GM18861 (cell line): Measurements from ENCODE around the gene BEND7.
"Not testable (repeated sequence)": the region's sequence is repeated elsewhere in the genome, so short reads cannot be mapped to it uniquely, and the experiment has no call there.

Experiments
- ATAC-seq: cut with Tn5 transposase; IDR thresholded peaks from one replicate; pipeline ENCODE4 v1.9.1; 2021; ENCODE audit not compliant: unreplicated experiment

Gene BEND7, protein sequence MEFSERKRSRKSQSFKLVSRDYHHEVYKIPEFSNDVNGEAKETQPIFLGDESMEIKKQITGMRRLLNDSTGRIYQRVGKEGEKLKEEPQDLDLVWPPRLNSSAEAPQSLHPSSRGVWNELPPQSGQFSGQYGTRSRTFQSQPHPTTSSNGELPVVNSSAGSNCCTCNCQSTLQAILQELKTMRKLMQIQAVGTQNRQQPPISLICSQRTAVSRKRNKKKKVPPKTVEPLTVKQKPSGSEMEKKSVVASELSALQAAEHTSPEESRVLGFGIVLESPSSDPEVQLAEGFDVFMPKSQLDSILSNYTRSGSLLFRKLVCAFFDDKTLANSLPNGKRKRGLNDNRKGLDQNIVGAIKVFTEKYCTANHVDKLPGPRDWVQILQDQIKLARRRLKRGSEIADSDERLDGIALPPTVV

DNA sequence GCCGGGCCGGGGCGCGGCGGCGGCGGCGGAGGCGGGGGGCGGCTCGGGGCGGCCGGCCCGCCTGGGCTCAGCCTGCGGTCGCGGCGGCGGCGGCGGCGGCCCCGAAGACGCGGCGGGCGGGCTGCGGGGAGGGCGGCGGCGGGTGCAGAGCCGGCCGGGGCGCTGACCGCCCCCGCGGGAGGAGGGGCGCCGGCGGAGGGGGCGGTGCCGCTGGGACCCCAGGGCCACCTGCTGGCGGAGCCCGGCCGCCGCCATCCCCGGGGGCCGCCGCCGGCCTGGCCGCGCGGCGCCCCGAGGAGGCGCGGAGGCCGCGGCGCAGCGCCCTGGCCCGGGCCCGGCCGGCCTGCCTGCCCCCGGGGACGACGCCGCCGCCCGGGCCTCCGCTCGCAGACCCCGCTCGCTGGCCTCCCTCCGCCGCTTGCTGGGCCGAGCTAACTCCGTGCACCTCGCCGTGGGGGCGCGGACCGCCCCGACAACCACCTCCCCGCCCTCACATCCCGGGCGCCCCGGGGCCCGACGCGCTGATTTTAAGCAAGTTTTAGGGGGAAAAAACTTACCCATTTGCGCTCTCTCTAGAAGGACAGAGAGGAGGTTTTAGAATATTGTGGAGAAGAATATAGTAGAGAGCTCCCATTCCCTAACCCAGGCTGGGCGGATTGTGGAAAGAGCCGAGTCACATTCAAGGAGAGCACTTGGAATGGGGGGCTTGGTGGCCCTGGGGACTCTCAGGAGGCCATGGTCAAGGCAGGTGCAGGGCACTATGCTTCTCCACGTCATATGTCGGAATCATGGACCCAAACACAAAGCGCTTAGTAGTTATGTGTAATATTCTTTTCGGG is at the start of gene BEND7:
BEND7 (minus strand) TSS at position 140 of the 839 bp plus-strand sequence. CDS start 481 bp downstream, outside the sequence.
- no peak for ATAC-seq

DNA sequence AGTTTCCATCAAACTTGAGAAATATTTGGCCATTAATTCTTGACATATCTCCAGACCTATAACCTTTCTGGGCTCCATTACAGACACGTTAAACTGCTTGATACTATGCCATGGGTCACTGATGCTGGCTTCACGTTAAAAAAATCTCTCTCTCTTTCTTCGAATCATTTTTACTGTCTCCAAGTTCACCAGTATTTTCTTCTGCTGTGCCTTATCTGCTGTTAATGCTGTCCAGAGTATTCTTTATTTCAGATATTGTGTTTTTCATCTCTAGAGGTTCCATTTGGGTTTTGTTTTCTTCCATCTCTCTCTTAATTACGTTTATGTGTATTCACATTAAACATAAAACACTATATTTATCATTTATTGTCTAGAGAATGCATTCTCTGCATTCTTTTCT is 45.1 kb upstream of the BEND7 start:
- ATAC-seq = no peak

DNA sequence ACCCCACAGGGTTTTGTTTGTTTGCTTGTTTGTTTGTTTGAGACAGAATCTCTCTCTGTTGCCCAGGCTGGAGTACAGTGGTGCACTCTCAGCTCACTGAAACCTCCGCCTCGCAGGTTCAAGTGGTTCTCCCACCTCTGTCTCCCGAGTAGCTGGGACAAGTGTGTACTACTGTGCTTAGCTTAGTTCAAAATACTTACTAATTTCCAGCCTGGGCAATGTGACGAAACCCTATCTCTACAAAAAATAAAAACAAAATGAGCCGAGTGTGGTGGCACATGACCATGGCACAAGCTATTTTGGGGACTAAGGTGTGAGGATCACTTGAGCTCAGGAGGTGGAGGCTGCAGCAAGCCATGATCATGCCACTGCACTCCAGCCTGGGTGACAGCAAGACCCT is 42.7 kb upstream of the BEND7 start:
- no peak for ATAC-seq

DNA sequence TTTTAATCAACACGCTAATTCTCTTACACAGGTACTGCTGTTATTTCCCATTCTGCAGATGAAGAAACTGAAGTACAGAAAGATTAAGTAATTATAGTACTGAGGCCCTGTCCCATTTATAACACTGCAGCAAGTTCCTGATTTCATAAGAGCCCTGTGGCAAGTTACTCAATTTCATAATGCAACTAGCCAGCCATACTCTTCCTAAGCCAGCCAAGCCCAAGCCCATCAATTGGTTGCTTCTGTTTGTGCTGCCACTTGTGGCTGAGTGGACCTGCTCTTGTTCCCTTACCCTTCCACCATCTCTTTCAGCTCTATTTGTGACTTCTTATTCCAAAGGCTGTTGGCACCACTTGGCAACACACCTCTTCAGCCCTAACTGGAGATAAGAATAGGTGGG is 38.2 kb upstream of the BEND7 start:
- ATAC-seq = no peak

DNA sequence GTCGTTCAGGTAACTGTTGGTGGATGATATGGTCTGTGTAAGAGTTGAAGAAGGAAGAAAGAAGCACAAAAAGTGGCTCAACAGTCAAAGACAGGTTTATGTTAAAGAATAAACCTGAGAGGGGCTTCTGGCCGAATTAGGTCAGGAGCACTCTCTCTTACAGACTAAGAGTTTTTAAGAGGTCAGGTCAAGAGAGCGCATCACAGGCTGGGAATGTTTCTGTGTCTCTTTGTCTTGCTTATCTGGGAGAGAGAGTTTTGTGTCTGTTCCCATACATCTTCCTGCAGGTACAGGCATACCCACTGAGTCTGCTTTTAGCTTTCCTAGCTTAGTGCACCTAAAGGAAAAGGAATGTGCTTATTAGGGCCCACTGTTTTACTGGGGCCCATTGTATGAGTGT is 35.8 kb upstream of the BEND7 start:
- ATAC-seq = no peak

DNA sequence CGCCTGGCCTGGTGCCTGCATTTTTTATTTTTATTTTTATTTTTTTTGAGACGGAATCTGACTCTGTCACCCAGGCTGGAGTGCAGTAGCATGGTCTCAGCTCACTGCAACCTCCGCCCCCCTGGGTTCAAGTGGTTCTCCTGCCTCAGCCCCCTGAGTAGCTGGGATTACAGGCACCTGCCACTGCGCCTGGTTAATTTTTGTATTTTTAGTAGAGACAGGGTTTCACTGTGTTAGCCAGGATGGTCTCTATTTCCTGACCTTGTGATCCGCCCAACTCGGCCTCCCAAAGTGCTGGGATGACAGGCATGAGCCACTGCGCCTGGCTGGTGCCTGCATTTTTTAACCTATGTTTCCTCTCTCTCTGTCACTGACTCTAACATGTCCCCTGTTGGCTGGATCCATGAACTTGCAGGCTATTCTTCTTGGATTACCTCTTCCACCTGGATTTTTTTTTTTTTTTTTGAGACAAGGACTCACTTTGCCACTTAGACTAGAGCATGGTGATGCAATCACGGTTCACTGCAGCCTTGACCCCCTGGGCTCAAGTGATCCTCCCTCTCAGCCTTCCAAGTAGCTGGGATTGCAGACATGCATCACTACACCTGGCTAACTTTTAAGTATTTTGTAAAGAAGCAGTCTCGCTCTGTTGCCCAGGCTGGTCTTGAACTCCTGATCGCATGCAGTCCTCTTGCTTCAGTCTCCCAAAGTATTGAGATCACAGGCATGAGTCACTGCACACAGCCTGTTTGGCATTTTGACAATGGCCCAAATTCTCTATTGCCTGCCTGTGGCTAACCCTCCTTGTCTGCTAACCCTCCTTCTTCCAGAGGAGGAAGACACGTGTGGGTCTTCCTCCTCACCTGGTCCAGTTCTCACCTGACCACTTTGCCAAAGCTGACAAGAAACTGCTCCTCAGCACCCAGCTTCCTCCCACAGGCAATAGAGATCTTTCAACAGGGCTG is 34.9 kb upstream of the BEND7 start:
- no peak for ATAC-seq

DNA sequence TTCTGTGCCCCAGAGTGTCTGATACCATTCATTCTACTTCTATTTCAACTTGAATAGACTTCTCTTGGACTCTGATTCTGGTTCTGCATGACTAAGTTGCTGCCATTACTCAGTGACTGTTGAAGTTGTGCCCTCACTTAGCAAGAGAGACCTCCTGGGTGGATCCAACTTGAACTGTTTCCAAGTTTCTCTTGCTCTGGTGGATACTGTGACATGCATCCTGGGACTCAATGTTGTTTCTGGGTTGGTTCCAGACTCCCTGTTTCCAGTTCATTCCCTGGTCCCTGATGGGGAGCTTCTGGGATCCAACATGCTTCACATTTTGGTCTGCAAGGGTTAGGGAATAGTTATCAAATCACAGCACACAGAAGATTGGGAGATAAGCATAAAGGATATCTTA is 31.8 kb upstream of the BEND7 start:
- ATAC-seq = no peak

DNA sequence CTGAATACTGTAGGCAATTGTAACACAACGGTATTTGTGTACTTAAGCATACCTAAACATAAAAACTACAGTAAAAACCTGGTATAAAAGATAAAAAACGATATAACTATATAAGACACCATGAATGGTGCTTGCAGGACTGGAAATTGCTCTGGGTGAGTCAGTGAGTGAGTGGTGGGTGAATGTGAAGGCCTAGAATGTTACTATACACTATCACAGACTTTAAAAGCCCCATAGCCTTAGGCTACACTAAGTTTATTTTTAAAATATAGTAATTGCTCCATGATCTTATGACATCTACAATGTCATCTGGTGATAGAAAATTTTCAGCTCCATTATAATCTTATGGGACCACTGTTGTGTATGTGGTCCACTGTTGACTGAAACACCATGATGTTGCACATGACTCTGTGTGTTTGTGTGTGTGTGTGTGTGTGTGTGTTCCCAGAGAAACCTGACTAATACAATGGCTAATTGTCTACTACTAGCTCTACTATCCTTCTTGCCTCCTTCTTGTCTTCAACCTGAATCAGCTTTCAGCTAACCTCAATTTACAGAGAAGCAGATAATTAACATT is 30.4 kb upstream of the BEND7 start:
- no peak for ATAC-seq

DNA sequence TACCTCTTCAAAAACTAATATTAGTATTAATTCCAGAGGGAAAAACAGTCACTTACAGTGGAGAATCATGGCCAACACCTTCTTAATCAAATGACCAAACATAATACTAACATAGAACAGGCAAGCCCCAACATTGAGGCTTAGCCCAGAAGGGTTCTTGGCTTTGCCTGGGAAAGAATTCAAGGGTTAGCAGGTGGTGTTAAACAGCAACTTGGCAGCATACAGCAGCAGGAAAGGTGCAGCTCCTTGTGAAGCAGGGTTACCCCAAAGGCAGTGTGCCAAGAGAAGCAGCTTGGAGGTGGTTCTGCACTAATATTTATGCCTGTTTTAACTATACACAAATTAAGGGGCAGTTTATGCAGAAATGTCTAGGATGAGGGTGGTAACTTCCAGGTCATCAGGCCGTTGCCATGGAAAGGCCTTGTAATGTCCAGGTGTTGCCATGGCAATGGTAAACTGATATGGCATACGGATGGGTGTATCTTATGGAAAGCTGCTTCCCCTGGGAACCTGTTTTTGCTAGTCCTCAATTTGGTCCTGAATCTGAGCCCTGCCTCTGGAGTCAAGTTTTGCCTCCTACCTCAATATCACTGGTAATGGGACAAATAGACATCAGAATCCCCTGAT is 27.2 kb upstream of the BEND7 start:
- ATAC-seq = no peak

DNA sequence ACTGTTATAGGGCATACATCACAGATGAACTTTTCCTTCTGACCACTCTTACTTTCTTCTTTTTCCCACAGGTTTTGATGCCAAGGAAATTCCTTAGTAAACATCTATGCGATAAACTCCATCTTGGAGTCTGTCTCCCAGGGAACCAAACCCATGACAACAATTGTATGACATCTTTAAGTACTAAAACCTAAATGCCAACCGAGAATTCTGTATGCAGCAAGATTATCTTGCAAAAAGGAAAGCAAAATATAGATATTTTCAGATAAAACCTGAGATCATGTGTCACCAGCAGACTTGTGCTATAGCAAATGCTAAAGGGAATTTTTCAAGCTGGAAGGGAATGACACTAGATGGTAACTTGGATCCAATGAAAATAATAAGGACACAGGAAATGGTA is 22.0 kb upstream of the BEND7 start:
- ATAC-seq = no peak

DNA sequence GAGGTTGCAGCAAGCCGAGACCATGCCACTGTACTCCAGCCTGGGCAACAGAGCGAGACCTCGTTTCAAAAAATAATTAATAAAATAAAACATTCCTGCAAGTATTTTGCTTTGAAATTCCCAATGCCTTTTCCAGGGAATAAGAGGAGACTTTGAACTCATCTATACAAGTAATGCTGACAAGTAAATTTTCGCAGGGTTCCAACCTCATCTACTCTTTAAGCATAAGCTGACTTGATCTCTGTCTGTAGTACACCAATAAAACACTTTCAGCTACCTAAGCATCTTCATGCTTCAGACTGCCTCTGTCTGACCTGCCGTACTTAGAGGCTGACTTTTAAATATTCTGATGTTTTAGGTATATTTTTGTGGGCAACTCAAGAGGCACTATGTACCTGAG is 13.7 kb upstream of the BEND7 start:
- no peak for ATAC-seq

DNA sequence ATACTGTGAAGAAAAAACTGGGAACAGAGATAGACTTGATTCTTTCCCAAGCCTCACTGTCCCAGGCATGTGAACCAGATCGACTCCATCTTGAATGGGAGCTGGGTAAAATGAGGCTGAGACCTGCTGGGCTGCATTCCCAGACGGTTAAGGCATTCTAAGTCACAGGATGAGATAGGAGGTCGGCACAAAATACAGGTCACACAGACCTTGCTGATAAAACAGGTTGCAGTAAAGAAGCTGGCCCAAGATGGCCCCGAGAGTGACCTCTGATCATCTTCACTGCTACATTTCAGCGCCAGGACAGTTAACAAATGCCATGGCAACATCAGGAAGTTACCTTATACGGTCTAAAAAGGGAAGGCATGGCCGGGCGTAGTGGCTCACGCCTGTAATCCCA is 9.2 kb upstream of the BEND7 start:
- ATAC-seq = not testable (repeated sequence)

DNA sequence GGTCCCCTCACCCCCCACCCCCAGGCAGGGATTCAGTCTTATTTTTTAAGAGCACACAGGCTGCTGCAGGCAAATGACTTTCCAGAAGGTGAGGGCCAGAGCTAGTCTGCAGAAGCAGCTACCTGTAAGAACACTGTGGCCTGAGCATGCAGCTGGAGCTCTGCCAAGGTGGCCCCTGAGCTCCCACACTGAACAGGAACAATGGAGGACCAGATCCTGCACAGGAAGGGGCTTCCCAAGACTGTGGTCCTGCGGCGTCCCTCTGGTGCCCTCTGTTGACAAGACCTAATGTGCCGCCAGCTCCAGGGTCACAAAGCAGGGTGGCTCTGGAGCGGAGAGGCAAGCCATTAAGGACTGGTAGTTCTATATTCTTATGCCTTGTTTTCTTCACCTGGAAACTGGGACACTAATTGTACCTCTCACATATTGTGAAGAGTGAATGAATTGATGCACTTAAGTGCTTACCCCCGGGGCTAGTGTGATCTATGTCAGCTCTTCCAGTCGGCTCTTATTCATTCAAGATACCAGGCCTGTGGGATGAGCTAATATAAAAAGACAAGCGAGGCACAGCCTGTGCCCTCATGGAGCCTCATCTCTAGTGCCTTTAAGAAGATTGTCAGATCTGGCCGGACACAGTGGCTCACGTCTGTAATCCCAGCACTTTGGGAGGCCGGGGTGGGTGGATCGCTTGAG is 8.0 kb upstream of the BEND7 start:
- no peak for ATAC-seq

DNA sequence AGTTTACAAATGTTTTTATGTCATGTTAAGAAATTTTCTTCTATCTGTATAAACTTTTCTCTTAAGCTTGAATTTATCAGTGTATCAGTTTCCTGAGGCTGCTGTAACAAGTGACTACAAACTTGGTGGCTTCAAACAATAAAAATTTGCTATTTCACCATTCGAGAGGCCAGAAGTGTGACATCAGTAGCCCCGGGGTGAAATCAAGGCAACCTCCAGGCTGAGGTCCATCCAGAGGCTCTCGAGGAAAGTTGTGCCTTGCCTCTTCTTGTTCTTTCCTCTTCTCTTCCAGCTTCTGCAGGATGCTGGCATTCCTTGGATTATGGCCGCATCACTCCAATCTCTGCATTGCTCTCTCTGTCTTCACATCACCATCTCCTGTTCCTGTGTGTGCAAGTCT is 6.5 kb upstream of the BEND7 start:
- no peak for ATAC-seq

DNA sequence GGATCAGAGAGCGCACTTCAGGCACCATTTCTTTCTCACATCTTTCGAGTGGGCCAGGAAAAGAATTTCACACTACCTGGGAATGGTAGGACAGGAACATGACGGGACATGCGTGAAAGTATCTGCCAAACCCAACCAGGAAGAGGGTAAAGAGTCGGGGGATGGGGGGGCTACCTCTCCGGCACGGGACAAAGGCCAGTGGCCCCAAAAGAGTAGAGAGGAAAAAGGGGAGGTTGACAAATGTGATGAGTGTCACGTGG is 830 bp upstream of the BEND7 start:
- ATAC-seq = no peak

DNA sequence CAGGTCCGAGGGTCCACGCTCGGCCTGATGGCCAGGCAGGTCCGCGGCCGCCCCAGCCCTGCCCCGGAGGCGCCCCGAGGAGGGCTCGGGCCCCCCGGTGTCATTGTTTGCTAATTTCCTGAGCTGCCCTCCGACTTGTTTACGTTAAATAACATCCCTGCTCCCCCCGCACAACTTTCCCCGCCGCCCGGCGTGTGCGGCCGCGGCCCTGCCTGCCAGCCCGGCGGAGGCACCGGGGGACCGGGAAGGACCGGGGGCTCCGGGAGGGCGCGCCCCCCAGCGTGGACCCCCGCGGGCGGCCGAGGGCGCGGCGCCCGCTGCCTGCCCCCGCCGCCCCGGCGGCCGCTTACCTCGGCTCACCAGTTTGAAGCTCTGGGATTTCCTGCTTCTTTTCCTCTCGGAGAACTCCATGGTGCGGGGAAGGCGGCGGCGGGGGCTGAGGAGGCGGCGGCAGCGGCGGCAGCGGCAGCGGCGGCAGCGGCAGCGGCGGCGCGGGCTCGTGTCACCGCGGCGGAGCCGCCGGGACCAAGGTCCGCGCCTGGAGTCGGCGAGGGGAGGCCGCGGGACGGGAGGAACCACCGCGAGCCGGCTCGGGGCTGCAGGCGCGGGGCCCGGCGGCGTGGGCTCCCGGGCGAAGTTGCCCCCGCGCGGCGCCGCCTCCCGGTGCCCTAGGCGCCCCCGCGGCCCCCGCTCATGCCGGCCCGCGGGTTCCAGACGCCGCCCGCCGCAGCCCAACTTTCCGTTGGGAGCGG is 515 bp downstream of the BEND7 start:
- ATAC-seq = no peak

DNA sequence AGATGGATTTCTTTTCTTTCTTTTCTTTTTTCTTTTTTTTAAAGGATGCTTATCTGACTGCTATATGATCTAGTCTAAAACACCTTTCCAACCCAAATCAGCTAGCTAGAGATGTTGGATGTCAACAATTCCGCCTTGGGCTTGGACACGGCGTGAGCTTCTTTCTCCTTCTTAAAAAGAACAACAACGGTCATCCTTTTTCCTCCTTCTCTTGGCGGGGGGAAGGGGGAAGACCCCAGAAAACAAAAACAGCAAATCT is 1.0 kb downstream of the BEND7 start:
- no peak for ATAC-seq

DNA sequence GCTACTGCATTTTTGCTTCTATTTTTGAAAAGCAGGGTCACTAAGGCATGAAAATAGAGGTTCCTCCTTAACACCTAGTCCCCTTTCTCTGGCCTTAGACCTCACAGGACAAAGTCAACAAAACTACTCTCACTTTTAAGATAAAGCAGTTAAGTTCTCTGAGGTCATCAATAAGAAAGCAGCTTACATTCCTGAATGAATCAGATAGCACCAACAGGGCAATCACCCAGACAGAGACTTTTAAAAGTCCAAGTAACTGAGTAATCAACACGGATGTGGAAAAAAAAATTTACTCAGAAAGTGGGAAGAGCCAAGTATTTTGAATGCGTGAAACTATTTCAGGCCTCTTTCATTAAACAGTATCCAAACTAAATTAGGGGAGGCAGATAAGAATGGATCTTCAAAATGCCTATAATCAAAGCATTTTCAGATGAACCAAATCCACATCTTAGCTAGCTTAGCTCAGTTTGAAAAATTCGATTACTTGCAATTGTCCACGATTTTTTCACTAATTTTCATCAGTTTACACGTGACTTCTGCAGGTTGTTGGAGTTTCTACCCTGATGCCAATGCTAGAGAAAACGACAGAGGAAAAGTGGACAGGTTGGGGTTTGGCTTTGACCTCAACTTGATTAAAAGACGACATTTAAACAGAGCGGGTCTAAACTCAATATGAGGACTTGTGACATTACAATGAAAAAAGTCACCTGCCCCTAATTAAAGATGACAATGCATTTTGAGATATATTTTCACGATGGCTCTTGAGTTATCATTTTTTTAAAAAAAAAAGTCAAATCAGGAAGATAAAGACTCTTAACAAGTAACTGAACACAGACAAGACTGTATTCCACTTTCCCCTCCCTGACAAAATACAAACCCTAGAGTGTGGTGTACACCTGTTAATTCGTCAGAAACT is 1.6 kb downstream of the BEND7 start:
- no peak for ATAC-seq

DNA sequence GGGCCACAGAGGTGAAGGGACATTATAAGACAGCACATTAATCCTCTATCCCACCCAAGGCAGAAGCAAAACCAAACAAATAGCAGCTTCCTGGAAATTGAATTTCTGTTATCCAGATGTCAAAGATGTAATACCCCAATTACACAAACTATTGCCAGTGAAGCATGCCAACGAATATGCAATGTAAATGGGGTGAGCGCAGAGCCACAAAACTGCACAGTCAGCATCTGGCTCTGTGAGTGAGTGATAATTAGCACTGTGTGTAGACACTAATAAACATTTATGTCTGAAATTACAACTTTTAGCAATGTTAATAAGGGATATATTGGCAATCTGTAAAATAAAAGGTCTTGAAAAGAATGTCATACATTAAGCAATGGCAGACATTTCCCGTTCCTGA is 3.2 kb downstream of the BEND7 start:
- ATAC-seq = no peak
